ENCODE data around the gene KCNT1.
"Not testable (repeated sequence)": the region's sequence is repeated elsewhere in the genome, so short reads cannot be mapped to it uniquely, and the experiment has no call there.

Gene KCNT1

GRCh38 chr9:135701959-135702721, at the start of gene KCNT1:
Gene KCNT1, plus strand, starts transcription at chr9:135702185. Its CDS starts 74 bp downstream, at chr9:135702259.
- peak in 3 of 4 experiments; percentile 6 to 40 (median 10) for DNase-seq

GRCh38 chr9:135655317-135655716, 46.7 kb upstream of the KCNT1 start:
- no peak for DNase-seq

- no peak for DNase-seq
Observed at GRCh38 chr9:135657416-135657815, 44.6 kb upstream of the KCNT1 start.

- DNase-seq, result no peak
Observed at GRCh38 chr9:135659252-135659651, 42.7 kb upstream of the KCNT1 start.

- DNase-seq, result no peak
Observed at GRCh38 chr9:135660407-135660806, 41.6 kb upstream of the KCNT1 start.

GRCh38 chr9:135661816-135662560, 40.0 kb upstream of the KCNT1 start:
- DNase-seq, result no peak

GRCh38 chr9:135662758-135663450, 39.1 kb upstream of the KCNT1 start, which contains the start of gene LCN9:
Gene LCN9, plus strand, starts transcription at chr9:135663309. Its CDS starts 13 bp downstream, at chr9:135663322.
- DNase-seq, result no peak

GRCh38 chr9:135663451-135663770, 38.6 kb upstream of the KCNT1 start:
- DNase-seq, result no peak

GRCh38 chr9:135663857-135664256, 38.1 kb upstream of the KCNT1 start:
- no peak for DNase-seq

GRCh38 chr9:135664266-135664665, 37.7 kb upstream of the KCNT1 start:
- no peak for DNase-seq

GRCh38 chr9:135664801-135665794, 36.9 kb upstream of the KCNT1 start:
- no peak for DNase-seq

- DNase-seq, result no peak
Observed at GRCh38 chr9:135665795-135666189, 36.2 kb upstream of the KCNT1 start.

GRCh38 chr9:135666534-135667462, 35.2 kb upstream of the KCNT1 start:
- DNase-seq, result no peak

- DNase-seq, result no peak
Observed at GRCh38 chr9:135667463-135668001, 34.5 kb upstream of the KCNT1 start.

- not testable (repeated sequence) for DNase-seq
Observed at GRCh38 chr9:135669018-135669417, 33.0 kb upstream of the KCNT1 start.

GRCh38 chr9:135669616-135670285, 32.2 kb upstream of the KCNT1 start:
- no peak for DNase-seq

- DNase-seq, result no peak
Observed at GRCh38 chr9:135670721-135671590, 31.0 kb upstream of the KCNT1 start.

GRCh38 chr9:135671591-135672041, 30.4 kb upstream of the KCNT1 start:
- DNase-seq, result no peak

- DNase-seq, result not testable (repeated sequence)
Observed at GRCh38 chr9:135672786-135673185, 29.2 kb upstream of the KCNT1 start.

Measured in activated naive CD4-positive, alpha-beta T cell (primary cell).